Body of pancreas (tissue), 4 donors: Measurements from ENCODE around the gene CCDC141.

Experiments
- POLR2A ChIP-seq, 3 donors: fragments of 450-650 bp; IDR thresholded peaks; one replicate each; pipeline ENCODE4 v1.6.1; 2016; ENCODE audit warnings: antibody characterized with exemption in 3 of 3, mild to moderate bottlenecking in 2 of 3
- TF ChIP-seq, protein P1 (sequence below), 7 experiments: fragments of 450-650 bp in 4 of 7; fragments of 200-600 bp in 3 of 7; sonication (generic) in 3 of 7; IDR thresholded peaks; one replicate each; pipeline ENCODE4 v1.5.1; 2016 to 2019; ENCODE audit warnings: antibody characterized with exemption in 7 of 7

DNA sequence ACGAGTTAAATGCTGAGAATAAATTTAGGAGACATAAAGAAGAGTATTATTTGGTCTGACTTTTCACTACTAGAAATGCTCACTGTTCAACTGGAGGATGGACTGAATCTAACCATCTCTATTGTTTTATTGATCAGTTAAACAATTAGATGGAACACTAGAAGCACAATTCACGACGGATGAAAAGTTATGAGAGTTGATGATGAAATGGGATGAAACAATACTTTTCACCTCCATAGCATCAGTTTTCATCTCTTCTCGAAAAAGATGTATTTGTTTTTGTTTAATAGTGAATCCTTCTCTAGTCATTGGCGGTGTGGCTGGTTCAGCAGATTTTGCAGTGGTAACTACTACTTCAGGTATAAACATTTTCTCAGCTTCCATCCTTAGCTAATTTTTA is 262.0 kb downstream of the CCDC141 start:
- TF ChIP-seq, protein P1, sequence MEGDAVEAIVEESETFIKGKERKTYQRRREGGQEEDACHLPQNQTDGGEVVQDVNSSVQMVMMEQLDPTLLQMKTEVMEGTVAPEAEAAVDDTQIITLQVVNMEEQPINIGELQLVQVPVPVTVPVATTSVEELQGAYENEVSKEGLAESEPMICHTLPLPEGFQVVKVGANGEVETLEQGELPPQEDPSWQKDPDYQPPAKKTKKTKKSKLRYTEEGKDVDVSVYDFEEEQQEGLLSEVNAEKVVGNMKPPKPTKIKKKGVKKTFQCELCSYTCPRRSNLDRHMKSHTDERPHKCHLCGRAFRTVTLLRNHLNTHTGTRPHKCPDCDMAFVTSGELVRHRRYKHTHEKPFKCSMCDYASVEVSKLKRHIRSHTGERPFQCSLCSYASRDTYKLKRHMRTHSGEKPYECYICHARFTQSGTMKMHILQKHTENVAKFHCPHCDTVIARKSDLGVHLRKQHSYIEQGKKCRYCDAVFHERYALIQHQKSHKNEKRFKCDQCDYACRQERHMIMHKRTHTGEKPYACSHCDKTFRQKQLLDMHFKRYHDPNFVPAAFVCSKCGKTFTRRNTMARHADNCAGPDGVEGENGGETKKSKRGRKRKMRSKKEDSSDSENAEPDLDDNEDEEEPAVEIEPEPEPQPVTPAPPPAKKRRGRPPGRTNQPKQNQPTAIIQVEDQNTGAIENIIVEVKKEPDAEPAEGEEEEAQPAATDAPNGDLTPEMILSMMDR (IDR thresholded peaks at IDR 0.05), result no peak
- TF ChIP-seq POLR2A (IDR thresholded peaks at IDR 0.05), result no peak
